Activated CD8-positive, alpha-beta memory T cell treated with anti-CD3 and anti-CD28 coated beads, Interleukin-2, amount 10 ng/mL, durations not matched to agents 7 days and 5 days (primary cell): ENCODE data around the gene MEAK7. TPM values are rescaled to one million over a fixed set of nuclear protein-coding genes. Genes with fewer than 3 reads are reported as not detected.

Experiments
- ATAC-seq: fragments of 150-1000 bp; cut with Tn5 transposase; one replicate; pipeline ENCODE4 v1.10.0; 2021; ENCODE audit warnings: moderate library complexity
- CTCF ChIA-PET: fragments of 350-600 bp; sonication (Branson Sonifier 250); formaldehyde crosslinking; loops from one replicate; lab custom pipeline; 2021; ENCODE audit warnings: antibody characterized with exemption; lab: Charles Lee
- DNase-seq: peaks from one replicate; pipeline ENCODE4 v3.0.0-alpha.2; 2020
- H3K27ac Mint-ChIP-seq: one replicate; pipeline ENCODE4 v1.8.0; 2021; ENCODE audit warnings: mild to moderate bottlenecking, mixed read lengths
- H3K27me3 Mint-ChIP-seq: one replicate; pipeline ENCODE4 v1.8.0; 2021; ENCODE audit warnings: mixed read lengths
- H3K36me3 Mint-ChIP-seq: one replicate; pipeline ENCODE4 v1.8.0; 2021; ENCODE audit warnings: mild to moderate bottlenecking, mixed read lengths
- H3K4me1 Mint-ChIP-seq: one replicate; pipeline ENCODE4 v1.8.0; 2021; ENCODE audit warnings: mixed read lengths
- H3K4me3 Mint-ChIP-seq: one replicate; pipeline ENCODE4 v1.8.0; 2021; ENCODE audit warnings: mild to moderate bottlenecking, moderate library complexity, mixed read lengths
- H3K9me3 Mint-ChIP-seq: one replicate; pipeline ENCODE4 v1.8.0; 2022; ENCODE audit warnings: low read depth, mixed read lengths
- total RNA-seq, 2 experiments: library from RNA; stranded (reverse); gene quantifications; one replicate each; pipeline ENCODE4 v1.2.3, GENCODE V29; 2021

Gene MEAK7
- total RNA-seq, 2 experiments from 2014 or later = 37.9 to 73.9 TPM

- no peak overlapping the region for H3K27ac Mint-ChIP-seq
- DNase-seq = no peak
- CTCF ChIA-PET = interaction anchor here (1.2 to 12.4 kb wide), 4 partner anchors 9 to 235 kb away, joined by 3 to 127 read pairs (median 4); no protein-coding TSS in a partner anchor
- H3K36me3 Mint-ChIP-seq = peaks cover 21% of the 10 kb centered on the region
- H3K9me3 Mint-ChIP-seq = no peaks in the 10 kb centered on the region
- H3K4me1 Mint-ChIP-seq = peaks cover 57% of the 10 kb centered on the region
- no peaks in the 10 kb centered on the region for H3K27me3 Mint-ChIP-seq
- H3K4me3 Mint-ChIP-seq = peak overlapping the region; percentile 80
- ATAC-seq = no peak
These were observed 586 bp downstream of the MEAK7 start for GRCh38 chr16:84503751-84504395.

- ATAC-seq (no peak), DNase-seq (no peak)
- peaks cover 45% of the 10 kb centered on the region for H3K4me1 Mint-ChIP-seq
- H3K4me3 Mint-ChIP-seq = no peak overlapping the region
- peaks cover 24% of the 10 kb centered on the region for H3K36me3 Mint-ChIP-seq
- CTCF ChIA-PET = no interaction called here
- H3K27ac Mint-ChIP-seq = no peak overlapping the region
- no peaks in the 10 kb centered on the region for H3K9me3 Mint-ChIP-seq
- no peaks in the 10 kb centered on the region for H3K27me3 Mint-ChIP-seq
These were observed 1.9 kb downstream of the MEAK7 start for GRCh38 chr16:84502581-84502980.

- Mint-ChIP-seq H3K36me3 (peaks cover 27% of the 10 kb centered on the region), H3K27me3 (no peaks in the 10 kb centered on the region), H3K9me3 (no peaks in the 10 kb centered on the region), H3K27ac (no peak overlapping the region), H3K4me1 (peaks cover 40% of the 10 kb centered on the region), H3K4me3 (no peak overlapping the region)
- ATAC-seq = no peak
- CTCF ChIA-PET = no interaction called here
- DNase-seq = no peak
These were observed 2.4 kb downstream of the MEAK7 start for GRCh38 chr16:84502075-84502474.

- CTCF ChIA-PET = interaction anchor here (0.7 to 1.8 kb wide), 2 partner anchors 12 to 356 kb away, joined by 3 to 5 read pairs; partner anchors contain the start of genes DNAAF1 and HSDL1
These were observed 3.3 kb downstream of the MEAK7 start for GRCh38 chr16:84501077-84501735.

GRCh38 chr16:84500531-84500930, 3.9 kb downstream of the MEAK7 start:
- no peak overlapping the region for H3K27ac Mint-ChIP-seq
- H3K27me3 Mint-ChIP-seq = no peaks in the 10 kb centered on the region
- DNase-seq (no peak), ATAC-seq (no peak)
- no peaks in the 10 kb centered on the region for H3K9me3 Mint-ChIP-seq
- H3K4me1 Mint-ChIP-seq = peaks cover 27% of the 10 kb centered on the region
- CTCF ChIA-PET = interaction anchor here (0.6 to 1.8 kb wide), 2 partner anchors 12 to 479 kb away, joined by 4 to 5 read pairs; no protein-coding TSS in a partner anchor
- peaks cover 41% of the 10 kb centered on the region for H3K36me3 Mint-ChIP-seq
- H3K4me3 Mint-ChIP-seq = no peak overlapping the region

More at GRCh38 chr16:84501077-84501735, 3.3 kb downstream of the MEAK7 start:
- no peak for DNase-seq
- no peaks in the 10 kb centered on the region for H3K27me3 Mint-ChIP-seq
- ATAC-seq = no peak
- peaks cover 34% of the 10 kb centered on the region for H3K36me3 Mint-ChIP-seq
- H3K4me3 Mint-ChIP-seq = no peak overlapping the region
- no peaks in the 10 kb centered on the region for H3K9me3 Mint-ChIP-seq
- H3K4me1 Mint-ChIP-seq = peaks cover 33% of the 10 kb centered on the region
- no peak overlapping the region for H3K27ac Mint-ChIP-seq

- CTCF ChIA-PET = interaction anchor here (1.8 kb wide), 1 partner anchor 11 kb away, joined by 5 read pairs; no protein-coding TSS in a partner anchor
- Mint-ChIP-seq H3K36me3 (peaks cover 50% of the 10 kb centered on the region), H3K27me3 (no peaks in the 10 kb centered on the region), H3K4me1 (peaks cover 18% of the 10 kb centered on the region), H3K4me3 (no peak overlapping the region), H3K9me3 (peaks cover 2% of the 10 kb centered on the region), H3K27ac (no peak overlapping the region)
- DNase-seq (no peak), ATAC-seq (no peak)
These were observed 4.8 kb downstream of the MEAK7 start for GRCh38 chr16:84499638-84500037.

- DNase-seq (no peak), ATAC-seq (no peak)
- Mint-ChIP-seq H3K4me3 (no peak overlapping the region), H3K36me3 (peaks cover 56% of the 10 kb centered on the region), H3K27me3 (no peaks in the 10 kb centered on the region), H3K27ac (no peak overlapping the region), H3K9me3 (peaks cover 6% of the 10 kb centered on the region), H3K4me1 (peaks cover 16% of the 10 kb centered on the region)
- CTCF ChIA-PET = no interaction called here
These were observed 5.4 kb downstream of the MEAK7 start for GRCh38 chr16:84498859-84499620.

- Mint-ChIP-seq H3K9me3 (peaks cover 7% of the 10 kb centered on the region), H3K4me1 (peaks cover 7% of the 10 kb centered on the region), H3K4me3 (no peak overlapping the region), H3K27ac (no peak overlapping the region), H3K36me3 (peaks cover 64% of the 10 kb centered on the region), H3K27me3 (no peaks in the 10 kb centered on the region)
- CTCF ChIA-PET = no interaction called here
- DNase-seq (no peak), ATAC-seq (no peak)
These were observed 6.2 kb downstream of the MEAK7 start for GRCh38 chr16:84498223-84498610.

- H3K27me3 Mint-ChIP-seq = no peaks in the 10 kb centered on the region
- peak; percentile 22 for DNase-seq
- H3K4me3 Mint-ChIP-seq = no peak overlapping the region
- CTCF ChIA-PET = interaction anchor here (1.3 to 1.4 kb wide), 2 partner anchors 9 to 221 kb away, joined by 4 to 10 read pairs; no protein-coding TSS in a partner anchor
- no peak overlapping the region for H3K27ac Mint-ChIP-seq
- H3K4me1 Mint-ChIP-seq = peaks cover 2% of the 10 kb centered on the region
- peaks cover 67% of the 10 kb centered on the region for H3K36me3 Mint-ChIP-seq
- peaks cover 11% of the 10 kb centered on the region for H3K9me3 Mint-ChIP-seq
- ATAC-seq = no peak
These were observed 6.8 kb downstream of the MEAK7 start for GRCh38 chr16:84497418-84498222.

GRCh38 chr16:84496991-84497390, 7.5 kb downstream of the MEAK7 start:
- no peak overlapping the region for H3K27ac Mint-ChIP-seq
- ATAC-seq = no peak
- H3K27me3 Mint-ChIP-seq = no peaks in the 10 kb centered on the region
- CTCF ChIA-PET = interaction anchor here (1.3 to 1.4 kb wide), 2 partner anchors 9 to 220 kb away, joined by 4 to 10 read pairs; no protein-coding TSS in a partner anchor
- H3K36me3 Mint-ChIP-seq = peaks cover 64% of the 10 kb centered on the region
- H3K4me3 Mint-ChIP-seq = no peak overlapping the region
- H3K9me3 Mint-ChIP-seq = peaks cover 11% of the 10 kb centered on the region
- H3K4me1 Mint-ChIP-seq = peaks cover 2% of the 10 kb centered on the region
- peak; percentile 14 for DNase-seq

GRCh38 chr16:84495506-84495905, 9.0 kb downstream of the MEAK7 start:
- H3K27me3 Mint-ChIP-seq = no peaks in the 10 kb centered on the region
- no peak for ATAC-seq
- H3K4me3 Mint-ChIP-seq = no peak overlapping the region
- CTCF ChIA-PET = interaction anchor here (0.9 to 2.3 kb wide), 2 partner anchors 11 to 252 kb away, joined by 3 to 5 read pairs; no protein-coding TSS in a partner anchor
- H3K9me3 Mint-ChIP-seq = peaks cover 11% of the 10 kb centered on the region
- H3K27ac Mint-ChIP-seq = no peak overlapping the region
- H3K4me1 Mint-ChIP-seq = no peaks in the 10 kb centered on the region
- peak; percentile 19 for DNase-seq
- peaks cover 74% of the 10 kb centered on the region for H3K36me3 Mint-ChIP-seq

GRCh38 chr16:84489131-84489530, 15.3 kb downstream of the MEAK7 start:
- DNase-seq (peak; percentile 40), ATAC-seq (no peak)
- H3K27me3 Mint-ChIP-seq = no peaks in the 10 kb centered on the region
- peaks cover 5% of the 10 kb centered on the region for H3K9me3 Mint-ChIP-seq
- CTCF ChIA-PET = interaction anchor here (1.7 kb wide), 1 partner anchor 11 kb away, joined by 5 read pairs; no protein-coding TSS in a partner anchor
- peaks cover 63% of the 10 kb centered on the region for H3K36me3 Mint-ChIP-seq
- peaks cover 13% of the 10 kb centered on the region for H3K4me1 Mint-ChIP-seq
- H3K27ac Mint-ChIP-seq = no peak overlapping the region
- no peak overlapping the region for H3K4me3 Mint-ChIP-seq
